Hematopoietic multipotent progenitor cell (in vitro differentiated cells): ENCODE measurements around the gene CHST11. TPM values are rescaled to one million over a fixed set of nuclear protein-coding genes. Genes with fewer than 3 reads are reported as not detected.
A peak's percentile ranks its signal among the peaks of the same experiment; 100 is the strongest.

ENCODE experiments used
- DNase-seq, 3 donors: peaks; one replicate each; pipeline ENCODE4 v3.0.0-alpha.2; 2011 to 2015; ENCODE audit warnings: low read depth in 2 of 3, low spot score in 2 of 3
- total RNA-seq: library from RNA; depleted of rRNA; stranded (reverse); fragments of >200 nt; gene quantifications from one replicate; pipeline ENCODE4 v1.2.3, GENCODE V29; 2012

CHST11 gene
- total RNA-seq, 1 donor = 264 TPM

DNA sequence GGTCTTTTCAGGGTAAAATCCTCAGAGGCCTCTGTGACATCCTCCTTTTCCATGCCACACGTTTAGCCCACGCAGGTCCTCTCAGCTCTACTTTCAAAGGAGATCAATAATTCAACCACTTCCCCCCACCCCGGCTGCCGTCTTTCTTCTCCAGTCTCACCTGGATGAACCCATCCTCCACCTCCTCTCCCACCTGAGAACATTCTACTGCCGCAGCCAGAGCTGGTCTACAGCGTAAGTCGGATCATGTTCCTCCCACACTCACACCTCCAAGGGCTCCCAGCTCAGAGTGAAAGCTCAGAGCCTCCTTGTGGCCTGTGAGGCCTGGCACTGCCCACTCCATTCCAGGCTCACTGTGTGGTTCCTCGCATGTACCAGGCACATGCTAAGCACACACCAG, 246.6 kb downstream of the CHST11 start:
- no peak for DNase-seq

DNA sequence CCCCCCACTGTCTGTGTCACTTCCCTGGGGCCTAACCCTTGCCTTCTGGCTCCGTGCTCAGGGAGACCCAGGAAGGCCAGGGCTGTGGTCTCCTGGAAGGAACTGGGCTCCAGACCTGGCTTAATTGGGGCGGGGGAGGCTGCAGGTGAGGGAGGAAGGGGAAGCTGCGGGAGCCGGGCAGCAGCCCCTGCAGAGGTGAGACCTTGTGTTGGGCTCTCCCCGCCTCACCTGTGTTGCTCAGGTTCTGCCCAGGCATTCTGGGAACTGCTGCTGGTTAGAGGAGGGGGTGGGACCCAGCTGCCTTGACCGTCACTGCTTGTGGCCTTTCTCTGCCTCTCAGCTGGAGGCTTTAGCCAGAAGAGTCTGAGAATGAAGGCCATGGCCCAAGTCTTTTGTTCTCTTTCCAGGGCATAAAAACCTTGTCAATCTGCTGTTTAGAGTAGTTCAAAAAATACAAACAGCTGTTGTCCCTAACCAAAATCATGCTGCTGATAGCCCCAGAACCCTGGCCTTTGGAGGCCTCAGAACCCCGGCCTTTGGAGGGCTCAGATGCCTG, 247.6 kb downstream of the CHST11 start:
- DNase-seq = no peak

- DNase-seq = no peak
These were observed 250.4 kb downstream of the CHST11 start for GRCh38 chr12:104707194-104707593.

DNA sequence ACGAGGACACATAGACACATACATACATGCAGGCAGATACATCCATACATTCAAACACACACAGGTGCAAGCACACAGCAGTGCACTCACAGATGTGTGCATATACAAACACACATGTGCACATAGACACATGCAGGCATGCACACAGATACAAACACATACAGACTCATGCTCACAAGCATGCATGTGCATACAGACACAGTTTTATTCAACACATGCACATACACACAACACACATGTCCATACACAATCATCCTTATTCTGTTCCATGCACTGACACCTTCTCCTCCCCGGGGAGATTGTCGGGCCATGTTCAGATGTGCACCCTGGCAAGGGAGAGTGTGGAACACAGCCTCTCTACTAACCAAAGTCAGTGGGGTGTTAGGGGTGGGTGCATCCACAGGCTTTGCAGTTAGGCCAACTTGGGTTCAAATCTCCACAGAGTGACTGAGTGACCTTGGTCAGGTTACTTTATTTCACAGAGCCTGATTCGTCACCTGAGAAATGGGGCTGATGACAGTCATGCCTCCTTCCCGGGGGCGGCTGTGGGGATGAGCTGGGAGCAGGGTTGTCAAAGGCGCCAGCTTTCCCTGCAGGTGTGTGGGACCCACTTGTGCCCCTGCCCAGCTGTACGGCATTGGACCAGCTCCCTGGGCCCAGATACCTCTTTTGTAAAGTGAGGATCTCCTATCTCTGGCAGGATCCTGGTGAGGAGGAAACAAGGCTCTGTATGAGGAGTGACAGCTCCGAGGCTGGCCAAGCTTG, 251.2 kb downstream of the CHST11 start:
- no peak for DNase-seq

DNA sequence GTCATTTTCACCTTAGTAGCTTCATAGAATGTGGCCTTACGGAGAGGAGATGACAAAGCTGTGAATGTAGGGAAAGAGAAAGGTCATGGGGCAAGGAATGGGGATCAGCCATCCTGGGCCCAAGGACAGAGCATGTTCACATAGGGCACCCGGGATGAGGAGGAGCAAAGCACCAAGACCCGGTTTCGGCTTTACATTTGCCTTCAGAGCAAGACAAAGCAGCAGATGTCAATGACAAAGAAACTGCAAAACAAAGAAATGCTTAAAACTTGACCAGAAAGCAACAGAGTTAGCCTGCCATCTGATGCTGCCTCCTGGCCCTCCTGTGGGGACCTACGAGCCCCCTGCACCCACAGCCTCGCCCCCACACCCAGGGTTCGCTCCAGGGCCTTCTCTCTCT, 252.1 kb downstream of the CHST11 start:
- DNase-seq = no peak

- DNase-seq = no peak
These were observed 253.1 kb downstream of the CHST11 start for GRCh38 chr12:104709692-104710435.

- no peak for DNase-seq
These were observed 254.4 kb downstream of the CHST11 start for GRCh38 chr12:104710940-104711689.

DNA sequence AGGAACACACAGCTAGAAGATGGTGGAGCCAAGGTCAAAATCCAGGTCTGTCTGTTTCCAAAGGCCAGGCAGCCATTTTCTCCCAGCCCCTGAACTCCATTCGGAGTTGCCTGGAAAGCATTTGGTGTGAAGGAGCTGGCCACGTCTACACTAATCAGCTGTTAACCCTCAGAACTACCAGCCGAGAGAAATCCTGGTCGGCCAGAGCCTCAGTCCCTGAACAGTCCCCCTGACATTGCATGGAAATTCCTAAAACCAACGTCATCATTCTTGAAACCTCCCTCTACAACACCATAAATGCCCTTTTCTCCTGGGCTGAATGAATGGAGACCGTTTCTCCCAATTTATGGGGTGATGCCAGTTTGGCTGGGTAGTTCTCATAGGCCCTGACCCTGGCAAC, 255.7 kb downstream of the CHST11 start:
- no peak for DNase-seq

DNA sequence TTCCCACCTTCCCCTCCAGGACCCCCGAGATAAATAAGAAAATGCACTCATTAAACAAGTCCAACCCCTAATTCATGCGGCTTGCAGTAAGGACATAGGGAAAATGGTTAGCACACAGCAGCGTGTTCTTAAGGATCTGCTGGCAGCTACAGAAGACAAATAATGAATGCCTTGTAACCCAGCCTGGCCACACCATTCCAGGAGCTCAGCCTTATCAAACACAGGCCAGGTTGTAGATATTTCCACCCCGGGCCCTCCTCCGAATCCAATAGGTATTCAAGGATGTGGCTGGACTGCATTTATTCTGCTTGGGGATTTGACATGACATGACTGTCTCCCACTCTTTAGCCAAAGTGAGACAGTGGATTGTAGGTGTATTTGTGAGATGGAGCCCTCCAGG, 256.2 kb downstream of the CHST11 start:
- no peak for DNase-seq

GRCh38 chr12:104713444-104713843, 256.7 kb downstream of the CHST11 start:
- no peak for DNase-seq

- no peak for DNase-seq
These were observed 257.6 kb downstream of the CHST11 start for GRCh38 chr12:104714369-104714768.

DNA sequence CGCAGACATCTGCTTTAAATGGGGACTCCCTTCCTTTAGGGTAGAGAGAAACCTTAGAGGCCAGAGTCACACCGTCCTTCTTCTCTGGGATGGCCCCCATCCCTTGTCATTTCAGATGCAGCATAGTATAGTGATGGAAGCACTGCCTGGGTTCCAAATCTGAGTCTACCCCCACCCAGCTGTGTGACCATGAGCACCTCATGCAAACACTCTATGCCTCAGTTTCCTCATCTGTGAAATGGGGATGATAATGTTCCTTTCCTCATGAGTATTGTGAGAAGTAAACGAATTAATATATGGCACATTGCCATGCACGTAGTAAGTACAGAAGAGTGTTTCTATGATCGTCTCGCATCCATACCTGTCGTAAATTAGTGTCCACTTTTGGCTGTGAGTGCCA, 259.4 kb downstream of the CHST11 start:
- DNase-seq = no peak

- no peak for DNase-seq
These were observed 261.7 kb downstream of the CHST11 start for GRCh38 chr12:104718304-104718929.

DNA sequence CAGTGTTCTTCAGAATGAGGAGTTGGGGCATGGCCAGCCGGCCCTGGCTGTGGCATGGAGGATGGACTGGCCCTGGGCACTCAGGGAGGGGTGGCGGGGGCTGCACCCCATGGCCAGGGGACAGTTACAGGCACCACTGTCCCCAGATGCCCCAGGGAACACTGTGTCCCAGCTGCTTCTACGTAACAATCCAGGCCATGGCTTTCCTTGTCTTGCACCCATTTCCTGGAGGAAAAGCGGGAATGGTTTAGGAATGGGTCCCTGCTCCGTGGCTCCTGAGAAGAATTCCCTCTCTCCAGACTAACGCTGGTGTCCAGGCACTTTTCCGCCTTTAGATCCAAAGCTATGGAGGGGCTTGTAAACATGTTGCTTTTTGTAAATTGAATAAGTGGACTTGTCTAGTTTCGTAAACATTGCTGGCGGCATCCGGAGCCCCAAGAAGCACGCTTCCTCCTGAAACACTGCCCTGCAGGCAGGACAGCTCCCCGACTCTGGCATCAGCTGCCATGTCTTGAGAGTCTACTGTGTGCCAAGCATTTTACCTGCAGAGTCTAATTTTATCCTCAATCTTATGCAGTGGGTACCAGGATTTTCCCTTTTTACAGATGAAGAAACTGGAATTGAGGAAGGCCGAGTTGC, 263.1 kb downstream of the CHST11 start:
- DNase-seq = peak in 1 of 3 donors; percentile 65

- peak; percentile 71 to 92 (median 88) for DNase-seq
These were observed 263.7 kb downstream of the CHST11 start for GRCh38 chr12:104720339-104721038.

DNA sequence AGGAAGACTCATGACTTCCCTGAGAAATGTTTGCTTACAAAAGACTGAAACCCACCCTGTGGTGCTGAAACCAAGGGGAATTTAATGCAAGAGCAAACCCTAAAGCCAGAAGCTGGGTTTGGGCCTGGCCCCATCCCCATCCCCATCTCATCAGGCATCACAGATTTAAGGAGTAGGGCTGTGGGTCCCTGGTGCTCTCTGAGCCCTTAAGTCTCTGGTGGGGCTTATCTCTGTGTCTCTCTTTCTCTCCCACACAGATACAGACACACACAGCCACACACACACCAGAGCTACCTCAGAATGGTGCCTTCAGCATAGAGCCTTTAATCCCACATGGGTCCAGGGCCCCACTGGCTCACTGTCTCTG, 264.3 kb downstream of the CHST11 start:
- DNase-seq = no peak

DNA sequence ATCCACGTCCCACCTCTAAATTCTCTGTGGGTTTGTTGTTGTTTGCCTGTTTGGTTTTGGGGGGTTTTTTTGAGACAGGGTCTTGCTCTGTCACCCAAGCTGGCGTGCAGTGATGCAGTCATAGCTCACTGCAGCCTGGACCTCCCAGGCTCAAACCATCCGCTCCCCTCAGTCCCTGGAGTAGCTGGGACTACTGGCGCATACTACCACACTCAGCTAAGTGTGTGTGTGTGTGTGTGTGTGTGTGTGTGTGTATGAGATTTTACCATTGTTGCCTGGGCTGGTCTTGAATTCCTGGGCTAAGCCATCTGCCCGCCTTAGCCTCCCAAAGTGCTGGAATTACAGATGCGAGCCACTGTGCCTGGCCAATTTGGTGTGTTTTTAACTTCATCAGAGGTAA, 265.2 kb downstream of the CHST11 start:
- DNase-seq = no peak

GRCh38 chr12:104722601-104723534, 266.1 kb downstream of the CHST11 start:
- DNase-seq = no peak

DNA sequence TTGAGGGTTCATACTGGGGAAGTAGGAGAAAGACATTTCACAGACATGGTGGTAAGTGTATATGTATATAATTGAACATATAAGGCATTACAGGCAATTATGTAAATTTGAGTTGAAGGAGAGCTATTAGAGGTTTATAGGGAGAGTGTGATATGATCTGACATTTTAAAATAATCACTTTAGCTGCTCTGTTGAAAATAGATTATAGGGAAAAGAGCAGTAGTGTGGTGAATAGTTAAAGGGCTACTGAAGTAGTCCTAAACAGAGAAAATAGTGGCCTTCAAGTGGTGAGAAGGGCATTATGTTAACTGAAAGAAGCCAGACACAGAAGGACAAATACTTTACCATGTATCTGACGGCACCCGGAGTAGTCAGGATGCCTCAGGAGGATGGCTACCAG, 267.1 kb downstream of the CHST11 start:
- no peak for DNase-seq
